AG04449 (cell line): ENCODE measurements around the gene MANBA.

Experiments used
- CTCF ChIA-PET: fragments of 350-600 bp; formaldehyde crosslinking; extraction: SDS; loops from one replicate; lab custom pipeline; 2021; ENCODE audit warnings: antibody characterized with exemption; lab: Yijun Ruan, JAX
- POLR2A ChIA-PET: fragments of 400-600, 350-600 bp; formaldehyde crosslinking; extraction: SDS; loops from one replicate; lab custom pipeline; 2020; ENCODE audit warnings: antibody characterized with exemption, inconsistent platforms; lab: Yijun Ruan, JAX
- DNase-seq: peaks from one replicate; pipeline ENCODE4 v3.0.0-alpha.2; 2010; ENCODE audit warnings: low read depth, low spot score
- H3K4me3 ChIP-seq: 2 replicates; pipeline ENCODE4 v1.5.1; 2011; ENCODE audit warnings: low read depth, mild to moderate bottlenecking, control low read depth, low read length
- CTCF ChIP-seq: IDR thresholded peaks from one replicate; pipeline ENCODE4 v1.5.1; 2011; ENCODE audit warnings: mild to moderate bottlenecking, moderate library complexity, low read length, control low read depth, inconsistent platforms; ENCODE audit not compliant: insufficient read depth; ENCODE audit errors: missing control alignments

MANBA gene

GRCh38 chr4:102786279-102786678 lies 25.5 kb upstream of the MANBA start:
- no peak for TF ChIP-seq CTCF
- no peak overlapping the region for H3K4me3 ChIP-seq
- CTCF ChIA-PET = no interaction called here
- no peak for DNase-seq
- POLR2A ChIA-PET = no interaction called here

GRCh38 chr4:102783006-102783405 lies 22.2 kb upstream of the MANBA start:
- ChIA-PET POLR2A (interaction anchor here (0.6 to 1.1 kb wide), 2 partner anchors 22 to 46 kb away, joined by 3 to 6 read pairs; partner anchors contain the start of gene MANBA), CTCF (no interaction called here)
- TF ChIP-seq CTCF = no peak
- no peak for DNase-seq
- H3K4me3 ChIP-seq = no peak overlapping the region

- DNase-seq = no peak
- CTCF ChIA-PET = no interaction called here
These were observed 20.8 kb upstream of the MANBA start for GRCh38 chr4:102781570-102781969.

GRCh38 chr4:102780476-102781144 lies 19.8 kb upstream of the MANBA start:
- ChIA-PET POLR2A (no interaction called here), CTCF (no interaction called here)
- no peak for TF ChIP-seq CTCF
- no peak for DNase-seq
- H3K4me3 ChIP-seq = no peak overlapping the region

More at GRCh38 chr4:102781570-102781969, 20.8 kb upstream of the MANBA start:
- no peak for TF ChIP-seq CTCF
- H3K4me3 ChIP-seq = no peak overlapping the region
- POLR2A ChIA-PET = no interaction called here

GRCh38 chr4:102779204-102779603 lies 18.4 kb upstream of the MANBA start:
- no peak overlapping the region for H3K4me3 ChIP-seq
- ChIA-PET CTCF (no interaction called here), POLR2A (no interaction called here)
- TF ChIP-seq CTCF = no peak
- no peak for DNase-seq

- ChIA-PET CTCF (no interaction called here), POLR2A (no interaction called here)
- no peak for DNase-seq
These were observed 18.0 kb upstream of the MANBA start for GRCh38 chr4:102778720-102779119.

More at GRCh38 chr4:102778720-102779119, 18.0 kb upstream of the MANBA start:
- H3K4me3 ChIP-seq = no peak overlapping the region
- no peak for TF ChIP-seq CTCF
